Mesenchymal stem cell (in vitro differentiated cells and primary cell): ENCODE measurements around the gene RUSF1.
A peak's percentile ranks its signal among the peaks of the same experiment; 100 is the strongest.

ENCODE experiments used
- DNase-seq: peaks from one replicate; pipeline ENCODE4 v3.0.0-alpha.2; 2013
- H2AFZ ChIP-seq: one replicate; pipeline ENCODE4 v1.6.1; 2013; ENCODE audit warnings: low read depth, mild to moderate bottlenecking, control low read depth, inconsistent platforms, low read length, moderate library complexity
- H2AK5ac ChIP-seq: 2 replicates; pipeline ENCODE4 v1.6.1; 2013; ENCODE audit warnings: low read length, moderate library complexity, mild to moderate bottlenecking, inconsistent platforms; ENCODE audit not compliant: severe bottlenecking
- H2BK120ac ChIP-seq: one replicate; pipeline ENCODE4 v1.6.1; 2013; ENCODE audit warnings: low read depth, mild to moderate bottlenecking, inconsistent platforms, low read length, moderate library complexity
- H2BK12ac ChIP-seq, 2 experiments: one replicate each; pipeline ENCODE4 v1.6.1; 2013; ENCODE audit warnings: inconsistent platforms in 2 of 2, low read length in 2 of 2, mild to moderate bottlenecking in 2 of 2, moderate library complexity in 2 of 2, control low read depth in 1 of 2
- H2BK15ac ChIP-seq: one replicate; pipeline ENCODE4 v1.6.1; 2013; ENCODE audit warnings: mild to moderate bottlenecking, low read depth, inconsistent platforms; ENCODE audit not compliant: poor library complexity, severe bottlenecking
- H2BK5ac ChIP-seq: 2 replicates; pipeline ENCODE4 v1.6.1; 2013; ENCODE audit warnings: low read depth, mild to moderate bottlenecking, low read length, control low read depth, inconsistent platforms; ENCODE audit not compliant: poor library complexity, severe bottlenecking
- H3K14ac ChIP-seq, 2 experiments: one replicate each; pipeline ENCODE4 v1.6.1; 2013; ENCODE audit warnings: inconsistent platforms in 2 of 2, low read length in 2 of 2, control low read depth in 1 of 2, mild to moderate bottlenecking in 1 of 2, moderate library complexity in 1 of 2
- H3K18ac ChIP-seq, 2 experiments: one replicate each; pipeline ENCODE4 v1.6.1; 2013; ENCODE audit warnings: inconsistent platforms in 2 of 2, low read length in 2 of 2, control low read depth in 1 of 2, low read depth in 1 of 2, mild to moderate bottlenecking in 1 of 2
- H3K23ac ChIP-seq, 2 experiments: one replicate each; pipeline ENCODE4 v1.6.1; 2013; ENCODE audit warnings: inconsistent platforms in 2 of 2, low read length in 2 of 2, mild to moderate bottlenecking in 2 of 2, moderate library complexity in 2 of 2, control low read depth in 1 of 2
- H3K27ac ChIP-seq: 2 replicates; pipeline ENCODE4 v1.5.1; 2013; ENCODE audit warnings: mild to moderate bottlenecking, moderate library complexity, low read length, control low read depth, inconsistent platforms; ENCODE audit not compliant: poor library complexity, severe bottlenecking
- H3K27me3 ChIP-seq, 2 experiments: 2 replicates each; pipeline versions ENCODE4 v1.6.1 to v1.7.0; 2013; ENCODE audit warnings: low read length in 2 of 2, mild to moderate bottlenecking in 2 of 2, moderate library complexity in 2 of 2, control low read depth in 1 of 2, inconsistent platforms in 1 of 2; ENCODE audit not compliant: control insufficient read depth in 1 of 2, insufficient read depth in 1 of 2
- H3K36me3 ChIP-seq, 2 experiments: 2 replicates each; pipeline versions ENCODE4 v1.6.1 to v1.7.0; 2013; ENCODE audit warnings: low read length in 2 of 2, control low read depth in 1 of 2, inconsistent platforms in 1 of 2, low read depth in 1 of 2, mild to moderate bottlenecking in 1 of 2; ENCODE audit not compliant: insufficient read depth in 2 of 2, control insufficient read depth in 1 of 2
- H3K4ac ChIP-seq, 2 experiments: one replicate each; pipeline ENCODE4 v1.6.1; 2013; ENCODE audit warnings: inconsistent platforms in 2 of 2, low read length in 2 of 2, mild to moderate bottlenecking in 2 of 2, moderate library complexity in 2 of 2, control low read depth in 1 of 2, low read depth in 1 of 2
- H3K4me1 ChIP-seq: 2 replicates; pipeline ENCODE4 v1.6.1; 2013; ENCODE audit warnings: low read depth, low read length, control low read depth; ENCODE audit not compliant: control insufficient read depth, insufficient read depth
- H3K4me2 ChIP-seq: 2 replicates; pipeline ENCODE4 v1.6.1; 2013; ENCODE audit warnings: low read length, mild to moderate bottlenecking, inconsistent platforms; ENCODE audit not compliant: poor library complexity, severe bottlenecking
- H3K4me3 ChIP-seq, 2 experiments: 2 replicates each; pipeline versions ENCODE4 v1.5.1 to v1.7.0; 2013; ENCODE audit warnings: low read length in 2 of 2, mild to moderate bottlenecking in 2 of 2, control low read depth in 1 of 2, low read depth in 1 of 2; ENCODE audit not compliant: insufficient read depth in 1 of 2
- H3K79me1 ChIP-seq: replicated peaks from 2 replicates; pipeline ENCODE4 v1.6.1; 2013; ENCODE audit warnings: mild to moderate bottlenecking, control low read depth, low read length, inconsistent platforms; ENCODE audit not compliant: poor library complexity, severe bottlenecking
- H3K9ac ChIP-seq: 2 replicates; pipeline ENCODE4 v1.7.0; 2013; ENCODE audit warnings: mild to moderate bottlenecking, low read length, moderate library complexity
- H3K9me3 ChIP-seq: 2 replicates; pipeline ENCODE4 v1.7.0; 2013; ENCODE audit warnings: mild to moderate bottlenecking, low read length; ENCODE audit not compliant: control insufficient read depth
- H4K8ac ChIP-seq: one replicate; pipeline ENCODE4 v1.6.1; 2013; ENCODE audit warnings: inconsistent platforms, mild to moderate bottlenecking, low read length, moderate library complexity
- H4K91ac ChIP-seq: one replicate; pipeline ENCODE4 v1.6.1; 2013; ENCODE audit warnings: mild to moderate bottlenecking, low read length, inconsistent platforms
- WGBS: methylation state at CpG from one replicate; pipeline ENCODE4 v1.1.7; 2013; ENCODE audit warnings: mixed read lengths; 5-methylcytosine and 5-hydroxymethylcytosine counted together

RUSF1 gene

GRCh38 chr16:31459687-31460581 lies 48.3 kb downstream of the RUSF1 start:
- H3K27ac ChIP-seq, result peak overlapping the region; percentile 95
- WGBS, result 9% methylated on average over 55 of the region's 61 CpGs

DNA sequence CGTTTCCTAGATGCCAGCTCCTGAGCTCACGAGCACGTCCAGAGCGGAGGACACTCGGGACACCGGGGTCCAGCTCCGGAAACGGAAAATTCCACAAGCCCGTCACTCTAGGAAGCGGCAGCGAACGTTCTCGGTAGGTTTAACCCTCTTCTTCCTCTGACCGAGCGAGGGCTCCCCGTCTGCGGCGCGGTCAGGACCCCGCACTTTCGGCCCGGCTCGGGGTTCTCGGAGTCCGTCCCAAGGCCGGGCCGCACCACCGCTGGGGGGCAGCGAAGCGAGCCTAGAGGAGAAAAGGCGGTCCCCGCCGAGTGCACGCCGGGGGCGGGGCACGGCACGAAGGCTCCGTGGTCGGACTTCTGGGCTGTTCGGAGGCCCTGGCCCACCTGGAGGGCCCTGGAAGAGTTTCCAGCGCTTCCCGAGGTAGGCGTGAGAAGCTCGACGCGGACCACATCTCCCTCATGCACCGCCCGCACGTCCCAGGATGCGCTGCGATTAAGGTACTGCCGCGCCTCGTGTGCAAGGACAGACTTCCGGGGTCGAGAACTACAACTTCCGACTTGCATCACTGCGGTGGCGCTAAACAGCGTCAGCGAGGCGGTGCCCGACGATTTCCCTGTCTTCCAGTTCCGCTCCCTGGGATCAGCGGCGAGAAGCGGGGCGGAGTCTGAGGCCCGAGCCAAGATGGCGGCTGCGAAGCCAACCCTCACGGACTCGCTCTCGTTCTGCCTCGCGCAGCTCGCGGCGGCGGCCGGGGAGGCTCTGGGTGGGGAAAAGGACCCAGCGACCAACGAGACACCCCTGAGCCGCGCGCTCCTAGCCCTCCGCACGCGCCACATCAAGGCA lies 49.1 kb downstream of the RUSF1 start, which contains the start of gene ARMC5:
Gene ARMC5 (plus strand): TSS at position 658 of the 843 bp plus-strand sequence. CDS start 24 bp downstream, at position 682.
- WGBS, result under 1% methylated on average over 78 of the region's 91 CpGs

More at GRCh38 chr16:31459687-31460581, 48.3 kb downstream of the RUSF1 start:
- H4K91ac ChIP-seq, result peak overlapping the region; percentile 99
- H3K23ac ChIP-seq, result no peak overlapping the region
- DNase-seq, result peak; percentile 99
- peak overlapping the region; percentile 99 for H2BK5ac ChIP-seq
- H2BK120ac ChIP-seq, result peak overlapping the region; percentile 93
- peaks cover 37% of the 10 kb centered on the region for H3K79me1 ChIP-seq
- peak overlapping the region; percentile 79 to 87 for H3K4me3 ChIP-seq
- H3K27me3 ChIP-seq, result no peaks in the 10 kb centered on the region
- H2BK12ac ChIP-seq, result peak overlapping the region in 1 of 2 experiments; percentile 75
- peak overlapping the region; percentile 100 for H3K18ac ChIP-seq
- peaks cover 27% of the 10 kb centered on the region for H3K4me1 ChIP-seq
- peak overlapping the region; percentile 95 for H2AFZ ChIP-seq
- peak overlapping the region; percentile 96 to 99 for H3K4ac ChIP-seq
- peak overlapping the region; percentile 99 for H3K9ac ChIP-seq
- H4K8ac ChIP-seq, result peak overlapping the region; percentile 97
- H3K14ac ChIP-seq, result peak overlapping the region in 1 of 2 experiments; percentile 97
- peak overlapping the region; percentile 62 for H3K4me2 ChIP-seq
- no peak overlapping the region for H2AK5ac ChIP-seq
- H3K36me3 ChIP-seq, result peaks cover 45 to 50% of the 10 kb centered on the region in 2 experiments
- H2BK15ac ChIP-seq, result peak overlapping the region; percentile 100
- no peaks in the 10 kb centered on the region for H3K9me3 ChIP-seq

GRCh38 chr16:31458073-31458843 lies 49.9 kb downstream of the RUSF1 start:
- H4K91ac ChIP-seq, result peak overlapping the region; percentile 40
- H3K27ac ChIP-seq, result peak overlapping the region; percentile 95
- H3K4me1 ChIP-seq, result peaks cover 34% of the 10 kb centered on the region
- H3K4me2 ChIP-seq, result peak overlapping the region; percentile 83
- H3K4ac ChIP-seq, result peak overlapping the region in 1 of 2 experiments; percentile 10
- peak overlapping the region; percentile 68 for H2BK5ac ChIP-seq
- H3K4me3 ChIP-seq, result peak overlapping the region; percentile 79 to 87
- H2AFZ ChIP-seq, result no peak overlapping the region
- peak overlapping the region; percentile 8 for H4K8ac ChIP-seq
- 5% methylated on average over 42 of the region's 42 CpGs for WGBS
- H3K9ac ChIP-seq, result peak overlapping the region; percentile 99
- H2BK12ac ChIP-seq, result no peak overlapping the region
- no peak overlapping the region for H2BK120ac ChIP-seq
- no peaks in the 10 kb centered on the region for H3K27me3 ChIP-seq
- peak overlapping the region in 1 of 2 experiments; percentile 9 for H3K14ac ChIP-seq
- DNase-seq, result peak; percentile 65
- H3K79me1 ChIP-seq, result peaks cover 31% of the 10 kb centered on the region
- H3K36me3 ChIP-seq, result peaks cover 28 to 36% of the 10 kb centered on the region in 2 experiments
- peak overlapping the region; percentile 84 to 89 for H3K18ac ChIP-seq
- no peaks in the 10 kb centered on the region for H3K9me3 ChIP-seq
- no peak overlapping the region for H2AK5ac ChIP-seq
- no peak overlapping the region for H3K23ac ChIP-seq
- H2BK15ac ChIP-seq, result peak overlapping the region; percentile 2

More for the DNA sequence above, 49.1 kb downstream of the RUSF1 start, which contains the start of gene ARMC5:
- peaks cover 31% of the 10 kb centered on the region for H3K79me1 ChIP-seq
- peak; percentile 99 for DNase-seq
- H3K4ac ChIP-seq, result peak within 1 kb of the TSS; percentile 96 to 99
- H3K18ac ChIP-seq, result peak within 1 kb of the TSS; percentile 100
- H3K4me2 ChIP-seq, result peak within 1 kb of the TSS; percentile 83
- peak within 1 kb of the TSS in 1 of 2 experiments; percentile 84 for H3K23ac ChIP-seq
- H2BK15ac ChIP-seq, result peak within 1 kb of the TSS; percentile 100
- no peaks in the 10 kb centered on the region for H3K27me3 ChIP-seq
- no peaks in the 10 kb centered on the region for H3K9me3 ChIP-seq
- H3K27ac ChIP-seq, result peak within 1 kb of the TSS; percentile 95
- H2BK5ac ChIP-seq, result peak within 1 kb of the TSS; percentile 99
- H3K36me3 ChIP-seq, result peaks cover 36 to 43% of the 10 kb centered on the region in 2 experiments
- H2BK120ac ChIP-seq, result peak within 1 kb of the TSS; percentile 93
- peak within 1 kb of the TSS; percentile 99 for H4K91ac ChIP-seq
- peak within 1 kb of the TSS in 1 of 2 experiments; percentile 75 for H2BK12ac ChIP-seq
- H3K4me1 ChIP-seq, result peaks cover 27% of the 10 kb centered on the region
- peak within 1 kb of the TSS in 1 of 2 experiments; percentile 97 for H3K14ac ChIP-seq
- peak within 1 kb of the TSS; percentile 79 to 87 for H3K4me3 ChIP-seq
- peak within 1 kb of the TSS; percentile 95 for H2AFZ ChIP-seq
- H2AK5ac ChIP-seq, result no peak within 1 kb of the TSS
- H3K9ac ChIP-seq, result peak within 1 kb of the TSS; percentile 99
- H4K8ac ChIP-seq, result peak within 1 kb of the TSS; percentile 97
